HuH-7.5 (cell line): ENCODE data around the gene ADAM11.

Source experiments
- DNase-seq: peaks from one replicate; pipeline ENCODE4 v3.0.0; 2011; ENCODE audit warnings: low spot score

Gene ADAM11

DNA sequence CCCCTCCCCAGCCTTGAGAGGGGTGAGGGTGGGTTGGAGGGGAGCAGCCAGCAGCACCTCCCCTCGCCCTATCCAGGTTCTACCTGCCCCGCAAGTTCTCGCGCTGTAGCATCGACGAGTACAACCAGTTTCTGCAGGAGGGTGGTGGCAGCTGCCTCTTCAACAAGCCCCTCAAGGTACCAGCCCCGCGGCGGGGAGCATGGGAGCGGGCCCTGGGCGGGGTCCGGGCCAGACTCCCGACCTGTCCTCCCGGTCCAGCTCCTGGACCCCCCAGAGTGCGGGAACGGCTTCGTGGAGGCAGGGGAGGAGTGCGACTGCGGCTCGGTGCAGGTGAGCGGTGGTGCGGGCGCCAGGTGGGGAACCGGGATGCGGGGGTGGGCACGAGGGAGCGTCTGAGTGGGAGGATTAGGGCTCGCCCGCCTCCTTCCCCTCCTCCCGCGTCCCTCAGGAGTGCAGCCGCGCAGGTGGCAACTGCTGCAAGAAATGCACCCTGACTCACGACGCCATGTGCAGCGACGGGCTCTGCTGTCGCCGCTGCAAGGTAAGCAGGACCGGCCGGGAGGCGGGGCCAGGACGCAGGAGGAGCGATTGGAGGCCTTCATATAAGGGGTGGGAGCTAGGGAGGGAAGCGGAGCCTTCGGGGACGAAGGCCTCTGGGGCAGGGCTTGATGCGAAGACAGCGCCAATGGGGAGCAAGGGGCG lies 16.5 kb downstream of the ADAM11 start:
- peak; percentile 96 for DNase-seq

DNA sequence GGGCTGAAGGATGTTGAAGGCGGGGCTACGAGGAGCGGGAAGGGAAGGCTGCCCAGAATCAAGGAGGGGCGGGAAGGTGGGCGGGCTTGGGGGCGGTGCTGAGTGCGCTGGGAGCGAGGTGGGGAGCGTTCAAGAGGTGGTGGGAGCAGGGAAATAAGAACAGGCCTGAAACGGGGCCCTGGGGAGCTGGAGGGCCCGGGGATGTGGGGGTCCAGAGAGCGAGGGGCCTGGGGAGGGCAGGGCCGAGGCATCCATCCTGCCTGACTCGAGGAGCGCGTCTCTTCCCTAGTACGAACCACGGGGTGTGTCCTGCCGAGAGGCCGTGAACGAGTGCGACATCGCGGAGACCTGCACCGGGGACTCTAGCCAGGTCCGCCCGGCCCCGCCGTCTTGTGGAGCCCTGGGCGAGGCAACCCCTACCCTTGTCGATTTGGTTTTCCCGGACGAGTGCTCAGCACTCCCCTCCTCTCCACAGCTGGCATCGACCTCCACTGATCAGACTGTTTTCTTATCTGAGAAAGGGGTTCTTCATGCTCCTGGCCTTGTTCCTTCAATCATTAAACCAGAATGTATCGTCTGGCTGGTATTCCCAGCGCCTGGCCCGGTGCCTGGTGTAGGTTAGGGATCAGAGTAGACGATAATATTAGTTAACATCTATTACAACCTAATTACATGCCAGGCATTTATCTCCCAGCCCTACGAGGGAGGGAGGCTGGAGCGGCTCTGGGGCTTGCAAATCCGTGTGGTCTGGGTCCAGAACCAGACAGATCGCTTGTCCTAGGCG lies 17.2 kb downstream of the ADAM11 start:
- no peak for DNase-seq

DNA sequence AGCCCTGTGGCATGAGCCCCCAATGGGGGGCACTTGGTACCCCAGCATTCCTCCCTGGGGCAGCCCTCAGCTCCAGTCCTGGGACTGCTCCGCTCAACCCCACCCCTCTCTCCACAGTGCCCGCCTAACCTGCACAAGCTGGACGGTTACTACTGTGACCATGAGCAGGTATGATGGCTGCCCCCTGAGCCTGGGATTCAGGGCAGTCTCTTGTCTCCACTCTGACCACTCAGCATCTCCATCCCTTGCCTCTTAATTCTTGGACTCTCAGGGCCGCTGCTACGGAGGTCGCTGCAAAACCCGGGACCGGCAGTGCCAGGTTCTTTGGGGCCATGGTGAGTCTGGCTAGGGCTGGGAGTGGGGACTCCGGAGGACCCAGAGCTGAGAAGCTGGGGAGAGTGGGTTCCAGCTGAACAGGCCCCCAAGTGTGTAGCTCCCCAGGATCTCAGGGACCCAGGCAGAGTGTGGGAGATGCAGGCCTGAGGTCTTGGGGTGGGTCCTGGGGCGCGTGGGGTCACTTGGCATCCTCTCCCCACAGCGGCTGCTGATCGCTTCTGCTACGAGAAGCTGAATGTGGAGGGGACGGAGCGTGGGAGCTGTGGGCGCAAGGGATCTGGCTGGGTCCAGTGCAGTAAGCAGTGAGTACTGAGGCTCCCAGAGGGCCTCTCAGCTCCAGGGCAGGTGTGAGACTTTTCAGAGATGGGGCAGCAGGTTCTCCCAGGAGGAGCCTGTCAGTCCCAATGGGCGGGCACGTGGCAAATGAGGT lies 18.0 kb downstream of the ADAM11 start:
- DNase-seq: no peak

DNA sequence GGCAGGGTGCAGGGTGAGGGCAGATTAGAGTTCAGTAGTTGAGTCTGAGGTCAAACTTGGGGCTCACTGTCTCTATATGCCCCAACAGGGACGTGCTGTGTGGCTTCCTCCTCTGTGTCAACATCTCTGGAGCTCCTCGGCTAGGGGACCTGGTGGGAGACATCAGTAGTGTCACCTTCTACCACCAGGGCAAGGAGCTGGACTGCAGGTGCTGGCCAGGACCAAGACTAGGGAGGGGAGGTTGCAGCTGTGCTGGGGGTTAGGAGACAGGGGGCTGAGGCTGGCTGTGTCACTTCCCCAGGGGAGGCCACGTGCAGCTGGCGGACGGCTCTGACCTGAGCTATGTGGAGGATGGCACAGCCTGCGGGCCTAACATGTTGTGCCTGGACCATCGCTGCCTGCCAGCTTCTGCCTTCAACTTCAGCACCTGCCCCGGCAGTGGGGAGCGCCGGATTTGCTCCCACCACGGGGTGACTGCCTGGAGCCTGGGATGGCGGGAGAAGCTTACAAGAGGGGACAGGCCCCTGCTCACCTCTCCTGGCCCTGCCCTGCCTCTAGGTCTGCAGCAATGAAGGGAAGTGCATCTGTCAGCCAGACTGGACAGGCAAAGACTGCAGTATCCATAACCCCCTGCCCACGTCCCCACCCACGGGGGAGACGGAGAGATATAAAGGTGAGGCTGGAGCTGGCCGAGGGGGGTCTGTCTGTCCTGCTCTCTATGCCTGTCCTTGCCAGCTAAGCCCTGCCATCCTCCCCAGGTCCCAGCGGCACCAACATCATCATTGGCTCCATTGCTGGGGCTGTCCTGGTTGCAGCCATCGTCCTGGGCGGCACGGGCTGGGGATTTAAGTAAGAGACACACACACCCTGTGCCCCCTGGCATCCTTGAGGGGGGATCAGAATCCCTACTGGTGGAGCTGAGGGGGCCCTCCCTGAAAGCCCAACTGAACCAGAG lies 18.9 kb downstream of the ADAM11 start:
- DNase-seq: no peak

DNA sequence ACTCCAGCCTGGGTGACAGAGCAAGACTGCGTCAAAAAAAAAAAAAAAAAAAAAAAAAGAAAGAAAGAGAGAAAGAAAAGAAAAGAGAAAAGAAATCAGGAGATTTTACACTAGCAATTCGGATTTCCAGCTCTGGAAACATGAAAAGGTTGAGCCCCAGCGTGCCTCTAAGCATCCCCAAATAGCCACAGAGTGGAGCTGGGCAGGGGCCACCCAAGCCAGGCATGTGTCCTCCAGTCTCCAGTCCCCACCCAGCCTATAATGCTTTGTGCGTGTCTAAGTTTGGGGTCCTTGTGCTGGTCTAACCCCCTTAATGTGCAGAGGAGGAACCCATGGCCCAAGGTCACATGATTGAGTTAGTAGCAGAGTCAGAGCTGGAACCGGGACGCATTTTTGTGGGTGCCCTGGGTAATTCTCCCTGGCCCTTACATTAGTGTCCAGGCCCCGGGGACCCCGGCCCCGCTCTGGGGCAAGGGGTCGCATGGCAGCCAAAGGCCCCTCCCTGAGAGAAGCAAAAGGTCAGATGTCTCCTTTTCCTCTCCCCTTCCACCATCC lies 19.9 kb downstream of the ADAM11 start:
- no peak for DNase-seq

DNA sequence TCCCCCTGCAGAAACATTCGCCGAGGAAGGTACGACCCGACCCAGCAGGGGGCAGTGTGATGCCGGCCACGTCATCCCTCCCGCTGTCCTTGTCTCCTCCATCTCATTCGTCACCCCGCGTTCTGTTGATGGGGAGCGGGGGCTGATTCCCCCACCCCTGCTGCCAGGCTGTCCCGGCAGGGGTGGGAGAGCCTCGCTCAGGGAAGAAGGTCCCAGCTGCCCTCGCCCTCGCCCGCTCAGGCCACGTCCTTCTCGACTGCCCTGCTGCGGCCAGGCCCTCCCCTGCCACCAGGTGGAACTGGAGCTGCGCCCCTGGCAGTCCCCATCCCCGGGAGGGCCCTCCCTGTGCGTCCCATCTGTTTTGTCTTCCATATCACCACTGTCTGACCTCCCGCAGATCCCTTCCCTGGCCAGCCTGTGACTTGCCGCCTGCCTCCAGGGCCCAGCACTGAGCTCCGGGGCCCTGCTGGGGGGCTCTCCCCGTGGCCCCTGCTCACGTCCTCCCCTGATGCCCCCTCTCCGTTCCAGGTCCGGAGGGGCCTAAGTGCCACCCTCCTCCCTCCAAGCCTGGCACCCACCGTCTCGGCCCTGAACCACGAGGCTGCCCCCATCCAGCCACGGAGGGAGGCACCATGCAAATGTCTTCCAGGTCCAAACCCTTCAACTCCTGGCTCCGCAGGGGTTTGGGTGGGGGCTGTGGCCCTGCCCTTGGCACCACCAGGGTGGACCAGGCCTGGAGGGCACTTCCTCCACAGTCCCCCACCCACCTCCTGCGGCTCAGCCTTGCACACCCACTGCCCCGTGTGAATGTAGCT lies 20.6 kb downstream of the ADAM11 start:
- peak; percentile 80 for DNase-seq

DNA sequence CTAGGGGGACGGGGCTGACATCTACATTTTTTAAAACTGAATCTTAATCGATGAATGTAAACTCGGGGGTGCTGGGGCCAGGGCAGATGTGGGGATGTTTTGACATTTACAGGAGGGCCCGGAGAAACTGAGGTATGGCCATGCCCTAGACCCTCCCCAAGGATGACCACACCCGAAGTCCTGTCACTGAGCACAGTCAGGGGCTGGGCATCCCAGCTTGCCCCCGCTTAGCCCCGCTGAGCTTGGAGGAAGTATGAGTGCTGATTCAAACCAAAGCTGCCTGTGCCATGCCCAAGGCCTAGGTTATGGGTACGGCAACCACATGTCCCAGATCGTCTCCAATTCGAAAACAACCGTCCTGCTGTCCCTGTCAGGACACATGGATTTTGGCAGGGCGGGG lies 21.4 kb downstream of the ADAM11 start:
- DNase-seq: no peak

DNA sequence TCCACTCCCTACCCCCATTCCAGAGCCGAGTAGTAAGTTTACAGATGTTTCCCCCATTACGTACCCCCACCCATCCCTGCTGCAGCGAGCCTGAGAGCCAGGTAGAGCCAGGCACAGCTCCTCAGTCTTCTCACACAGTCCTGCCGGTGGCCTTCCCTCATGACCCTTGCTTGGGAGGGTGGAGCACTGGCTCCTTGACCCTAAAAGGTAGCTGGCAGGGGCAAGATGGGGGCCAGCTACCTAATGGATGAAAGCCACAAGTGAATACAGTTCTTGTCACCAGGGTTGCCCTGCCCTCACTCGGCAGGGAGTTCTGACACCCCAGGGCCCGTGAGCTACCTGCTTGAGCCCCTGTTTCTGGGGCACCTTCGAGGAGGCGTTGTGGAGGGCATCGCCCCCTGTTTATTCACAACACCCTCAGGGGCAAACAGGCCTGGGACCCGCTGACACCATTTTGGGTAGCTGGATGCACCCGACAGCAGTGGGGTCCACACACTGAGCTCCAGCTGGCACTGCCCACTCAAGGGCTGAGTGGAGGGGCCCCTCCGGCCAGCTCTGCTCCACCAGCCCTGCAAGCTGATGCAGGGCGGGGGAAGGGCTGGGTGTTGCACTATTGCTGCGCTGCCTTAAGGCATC lies 22.2 kb downstream of the ADAM11 start:
- DNase-seq: no peak

DNA sequence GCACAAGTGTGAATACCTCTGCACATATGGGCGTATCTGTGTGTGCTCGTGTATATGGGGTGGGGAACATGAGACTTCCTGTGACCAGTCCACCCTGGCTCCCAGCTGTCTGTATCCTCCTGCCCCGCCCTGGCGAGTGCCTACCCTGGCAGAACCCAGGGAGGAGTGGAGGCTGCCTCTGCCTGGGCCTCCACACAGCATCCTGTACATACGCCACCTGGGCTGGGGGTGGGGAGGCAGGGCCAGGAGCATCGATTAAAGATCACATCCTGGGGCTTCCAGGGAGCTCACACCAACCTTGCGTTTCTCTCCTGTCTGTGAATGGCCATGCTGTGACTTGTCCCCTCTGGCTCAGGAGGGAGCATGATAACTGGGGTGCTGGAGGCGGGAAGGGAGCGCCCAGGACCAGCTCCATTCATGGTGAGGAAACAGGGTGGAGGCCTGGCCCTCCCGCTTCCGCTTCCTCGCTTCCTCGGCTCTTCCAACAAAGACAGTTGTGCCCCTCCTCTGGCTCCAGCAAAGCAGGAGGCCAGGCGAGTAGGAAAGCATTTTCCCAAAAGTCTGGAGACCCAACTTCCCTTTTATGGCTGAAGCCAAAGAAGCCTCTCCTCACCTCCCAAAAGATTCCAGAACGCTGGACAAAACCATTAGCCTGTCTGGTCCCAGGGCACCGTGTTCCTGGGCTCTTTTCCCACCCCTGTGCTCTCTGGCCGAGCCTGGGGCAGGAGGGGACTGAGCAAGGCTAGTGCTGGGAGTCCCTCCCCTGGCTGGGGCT lies 22.9 kb downstream of the ADAM11 start:
- DNase-seq: no peak

DNA sequence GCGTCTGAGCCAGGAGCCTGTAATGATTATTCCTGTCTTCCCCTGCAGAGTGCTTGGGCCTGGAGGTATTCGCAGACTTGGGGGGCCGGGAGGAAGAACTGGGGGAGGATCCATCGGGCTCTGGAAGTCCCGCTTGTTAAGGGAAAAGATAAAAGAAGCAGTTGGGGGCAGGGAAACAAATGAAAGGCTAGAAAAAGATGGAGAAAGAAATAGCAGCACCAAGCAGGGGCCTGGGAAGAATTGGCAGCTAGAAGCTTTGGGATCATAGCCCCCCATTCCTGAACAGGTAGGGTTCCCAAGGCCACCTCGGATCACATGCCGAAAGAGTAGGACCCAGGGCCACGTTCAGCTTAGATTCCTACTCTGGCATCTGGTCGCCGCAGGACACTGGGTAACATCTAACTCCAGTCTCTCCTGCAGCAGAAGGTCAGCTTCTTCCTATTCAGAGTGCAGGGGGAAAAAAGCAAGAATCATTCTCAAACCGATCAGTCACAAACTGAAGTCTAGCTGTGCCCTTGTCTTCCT lies 23.6 kb downstream of the ADAM11 start:
- DNase-seq: no peak

DNA sequence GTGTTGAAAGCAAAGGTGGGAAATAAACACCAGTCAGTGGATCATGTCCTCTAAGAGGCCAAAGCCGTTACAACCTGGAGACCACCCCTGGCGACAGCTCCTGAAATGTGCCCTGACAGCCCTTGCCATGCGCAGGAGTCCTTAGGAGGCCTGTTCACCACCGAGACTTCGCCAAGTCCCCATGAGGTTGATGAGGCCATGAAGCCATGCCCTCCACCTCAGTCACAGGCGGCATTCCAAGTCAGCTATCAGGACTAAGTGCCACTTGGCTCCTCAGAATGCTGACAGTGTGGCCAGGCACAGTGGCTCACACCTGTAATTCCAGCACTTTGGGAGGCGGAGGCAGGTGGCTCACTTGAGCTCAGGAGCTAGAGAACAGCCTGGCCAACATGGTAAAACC lies 27.1 kb downstream of the ADAM11 start:
- no peak for DNase-seq

DNA sequence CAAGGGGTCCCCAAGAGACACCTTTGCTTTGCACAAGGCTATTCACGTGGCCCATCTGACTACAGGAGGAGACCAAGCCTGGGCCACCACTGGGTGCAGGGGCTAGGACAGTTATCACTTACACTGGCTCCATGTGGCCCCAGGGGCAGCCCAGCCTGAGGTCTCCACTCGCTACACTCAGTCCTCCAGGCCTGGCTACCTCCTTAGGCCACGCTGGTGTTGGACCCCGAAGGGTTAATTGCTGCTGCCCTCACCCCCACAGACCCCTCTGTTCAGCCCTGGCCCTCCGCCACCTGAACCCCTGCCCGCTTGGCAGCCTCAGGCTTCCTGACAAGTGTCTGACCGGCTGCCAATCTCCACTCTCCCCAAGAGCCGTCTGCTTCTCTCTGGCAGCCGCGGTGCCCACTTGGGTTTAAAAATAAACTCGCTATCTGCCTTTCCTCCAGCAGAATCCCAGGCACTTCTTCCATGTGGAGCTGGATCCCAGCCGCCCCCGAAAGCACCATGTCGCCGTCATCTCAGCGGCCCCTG lies 27.8 kb downstream of the ADAM11 start:
- no peak for DNase-seq

DNA sequence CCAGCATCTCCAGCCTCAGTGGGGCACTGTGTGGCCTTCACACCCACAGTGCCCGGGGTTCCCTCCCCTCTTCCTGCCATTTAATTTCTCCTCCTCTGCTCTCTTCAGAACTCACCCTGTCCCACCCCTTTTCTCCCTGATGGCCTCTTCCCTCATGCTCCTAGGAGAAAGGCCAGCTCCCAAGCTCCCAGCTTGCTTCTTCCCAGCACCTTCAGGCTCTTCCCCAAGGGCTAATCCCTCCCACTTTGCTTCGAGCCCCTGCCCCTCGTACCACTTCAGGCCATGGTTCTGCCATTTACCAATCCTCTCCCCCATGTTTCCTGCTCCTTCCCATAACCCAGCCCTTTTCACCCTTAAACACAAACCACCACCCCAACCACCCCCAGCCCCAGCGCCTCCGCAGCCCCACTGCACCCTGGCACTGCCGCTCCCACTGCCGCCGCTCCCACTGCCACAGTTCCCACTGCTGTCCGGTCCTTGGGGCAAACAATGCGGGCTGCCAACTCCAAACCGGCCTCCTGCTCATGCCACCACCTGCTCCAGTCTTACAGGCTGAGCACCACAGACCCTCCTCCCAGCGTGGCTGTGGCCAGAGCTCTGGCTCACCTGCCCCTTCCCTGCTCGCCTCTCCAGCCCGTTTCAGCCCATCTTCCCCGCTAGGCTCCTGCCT lies 28.6 kb downstream of the ADAM11 start:
- DNase-seq: no peak

DNA sequence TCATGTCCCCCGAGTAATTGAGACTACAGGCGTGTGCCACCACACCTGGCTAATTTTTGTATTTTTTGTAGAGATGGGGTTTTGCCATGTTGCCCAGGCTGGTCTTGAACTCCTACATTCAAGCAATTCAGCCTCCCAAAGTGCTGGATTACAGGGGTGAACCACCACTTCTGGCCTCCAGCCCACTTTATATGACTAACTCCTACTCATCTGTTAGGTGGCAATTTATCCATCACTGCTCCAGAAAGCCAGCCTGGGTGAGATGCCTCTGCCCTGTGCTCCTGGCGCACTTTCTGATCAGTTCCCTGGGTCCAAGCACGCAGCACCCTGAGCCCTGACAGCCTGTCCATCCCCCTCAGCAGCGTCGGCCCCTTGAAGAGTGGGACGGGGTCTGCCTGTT lies 29.4 kb downstream of the ADAM11 start:
- no peak for DNase-seq

DNA sequence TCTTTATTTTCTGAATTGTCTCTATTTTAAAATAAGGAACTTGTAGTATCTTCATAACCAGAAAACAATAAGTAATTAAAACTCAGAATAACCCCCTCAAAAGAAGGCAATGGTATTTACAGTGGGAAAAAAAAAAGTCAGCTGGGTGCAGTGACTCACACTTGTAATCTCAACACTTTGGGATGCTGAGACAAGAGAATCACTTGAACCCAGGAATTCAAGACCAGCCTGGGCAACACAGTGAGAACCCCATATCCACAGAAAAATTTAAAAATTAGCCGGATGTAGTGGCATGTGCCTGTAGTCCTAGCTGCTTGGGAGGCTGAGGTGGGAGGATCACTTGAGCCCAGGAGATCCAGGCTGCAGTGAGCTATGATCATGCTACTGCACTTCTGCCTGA lies 33.5 kb downstream of the ADAM11 start:
- no peak for DNase-seq

DNA sequence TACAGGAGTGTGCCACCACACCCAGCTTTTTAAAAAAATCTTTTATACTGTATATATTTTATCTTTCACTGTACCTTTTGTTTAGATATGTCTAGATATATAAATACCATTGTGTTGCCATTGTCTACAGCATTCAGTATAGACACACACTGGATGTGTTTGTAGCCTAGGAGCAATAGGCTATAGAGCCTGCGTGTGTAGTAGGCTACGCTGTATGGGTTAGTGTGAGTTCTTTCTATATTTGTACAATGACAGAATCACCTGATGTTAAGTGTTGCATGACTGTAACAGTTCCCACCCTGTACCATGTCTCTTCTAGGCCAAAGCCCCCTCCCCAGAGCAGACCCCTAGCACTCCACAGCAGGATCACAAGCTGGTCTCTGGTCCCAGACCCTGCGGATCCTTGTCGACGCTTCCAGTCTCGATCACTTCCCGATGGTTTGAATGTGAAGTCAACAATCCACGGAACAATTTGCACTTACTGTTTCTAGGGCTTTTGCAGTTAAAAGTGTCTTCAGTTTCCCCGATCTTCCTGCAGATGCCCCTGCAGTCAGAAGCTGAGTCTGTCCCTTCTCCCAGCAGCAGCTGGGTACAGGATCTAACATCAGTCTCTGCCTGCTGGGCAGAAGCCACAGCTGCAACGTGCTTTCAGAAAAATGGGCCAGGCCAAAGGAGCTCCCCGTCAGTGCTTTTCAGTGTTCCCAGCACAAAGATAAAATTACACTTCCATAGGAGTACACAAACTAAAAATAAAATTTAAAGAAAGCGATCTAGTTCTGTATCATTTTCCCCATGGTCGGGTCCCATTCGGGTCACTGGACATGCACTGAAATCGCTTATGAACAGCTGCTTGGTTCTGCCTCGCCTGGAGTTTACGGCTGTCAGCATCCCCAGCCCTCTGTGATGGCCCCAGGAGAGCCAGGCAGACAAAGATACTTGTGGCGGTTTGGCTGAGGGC lies 35.4 kb downstream of the ADAM11 start:
- DNase-seq: no peak

DNA sequence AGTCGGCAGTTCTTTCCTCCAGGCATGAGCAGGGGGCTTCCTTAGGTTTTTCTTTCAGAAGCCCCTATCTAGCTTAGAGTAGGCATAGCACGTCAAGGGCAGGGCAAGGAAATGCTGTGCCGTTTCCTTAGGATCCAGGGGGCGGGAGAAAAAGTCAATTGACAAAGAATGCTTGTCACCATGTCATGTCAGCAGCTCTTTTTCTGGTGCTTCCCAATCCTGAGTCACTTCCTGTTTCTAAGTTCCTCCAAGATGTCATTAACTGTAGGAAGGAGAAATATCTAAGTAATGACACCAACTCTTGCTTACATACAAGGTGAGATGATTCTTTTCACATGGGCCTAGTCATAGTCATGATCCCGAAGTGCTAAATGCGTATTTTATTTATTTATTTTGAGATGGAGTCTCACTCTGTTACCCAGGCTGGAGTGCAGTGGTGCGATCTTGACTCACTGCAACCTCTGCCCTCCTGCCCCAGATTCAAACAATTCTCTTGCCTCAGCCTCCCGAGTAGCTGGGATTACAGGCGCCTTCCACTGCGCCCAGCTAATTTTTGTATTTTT lies 36.1 kb downstream of the ADAM11 start:
- DNase-seq: no peak
